Right lobe of liver (tissue), 6 donors: ENCODE measurements around the gene USP17L27. TPM values are rescaled to one million over a fixed set of nuclear protein-coding genes. Genes with fewer than 3 reads are reported as not detected.
"Not testable (repeated sequence)": the region's sequence is repeated elsewhere in the genome, so short reads cannot be mapped to it uniquely, and the experiment has no call there.

Experiments
- ATAC-seq, 4 donors: fragments of 200-7000 bp; cut with Tn5 transposase; one replicate each; pipeline ENCODE4 v1.9.1; 2020; ENCODE audit warnings: mild to moderate bottlenecking in 4 of 4, moderate library complexity in 4 of 4
- DNase-seq, 3 donors: peaks; one replicate each; pipeline ENCODE4 v3.0.0-alpha.2; 2020
- H3K27ac ChIP-seq, 3 donors: fragments of 200-600 bp; one replicate each; pipeline ENCODE4 v1.8.0; 2022
- H3K27me3 ChIP-seq, 2 donors: fragments of 200-600 bp; one replicate each; pipeline ENCODE4 v1.8.0; 2022
- H3K36me3 ChIP-seq, 4 donors: fragments of 200-600 bp; sonication (generic) in 1 of 4; one replicate each; pipeline versions ENCODE4 v1.5.1 to v1.8.0; 2017 to 2022; ENCODE audit warnings: control low read depth in 1 of 4
- H3K4me1 ChIP-seq, 4 donors: fragments of 200-600 bp; sonication (generic) in 1 of 4; one replicate each; pipeline versions ENCODE4 v1.5.1 to v1.8.0; 2017 to 2022; ENCODE audit warnings: control low read depth in 1 of 4
- H3K4me3 ChIP-seq, 3 donors: fragments of 200-600 bp; one replicate each; pipeline ENCODE4 v1.8.0; 2022
- H3K9me3 ChIP-seq, 4 donors: fragments of 200-600 bp; sonication (generic) in 1 of 4; one replicate each; pipeline versions ENCODE4 v1.5.1 to v1.8.0; 2017 to 2022; ENCODE audit warnings: control low read depth in 1 of 4
- WGBS: methylation state at CpG from one replicate; pipeline ENCODE4 v1.1.6; 2018; ENCODE audit warnings: low coverage, low lambda C conversion rate; ENCODE audit not compliant: insufficient coverage; ENCODE audit errors: missing lambda C conversion rate; 5-methylcytosine and 5-hydroxymethylcytosine counted together
- intact Hi-C, 2 donors: fragments of 100-400 bp; cut with DNase I; formaldehyde crosslinking; loops; one replicate each; pipeline versions ENCODE4 v1.11.2 to v1.14.1; 2022
- long read RNA-seq: library from polyadenylated mRNA; unstranded; transcript quantifications from one replicate; pipeline ENCODE4 v2.0.0, GENCODE V29; 2019
- total RNA-seq, 6 experiments: library from RNA; depleted of rRNA in 2 of 6; stranded (reverse); fragments of >200 nt in 2 of 6; fragmentation: NEBNext Ultra II Directional in 3 of 6; extraction: Animal tissue kit (Norgen Biotek cat#: 25700) in 3 of 6; gene quantifications; one replicate each; pipeline versions ENCODE4 v1.1.0 to v1.2.4, GENCODE V29; 2016 to 2023
- donor health status: DM: no; HTN: yes; CAD: no.
- donor health status: DM: no; HTN: no; CAD: no.
- donor health status: DM: no; HTN: no; CAD: no.
- donor health status: DM: no; HTN: yes; CAD: no.
- donor health status: DM: no; HTN: yes; CAD: no.

The USP17L27 gene, protein sequence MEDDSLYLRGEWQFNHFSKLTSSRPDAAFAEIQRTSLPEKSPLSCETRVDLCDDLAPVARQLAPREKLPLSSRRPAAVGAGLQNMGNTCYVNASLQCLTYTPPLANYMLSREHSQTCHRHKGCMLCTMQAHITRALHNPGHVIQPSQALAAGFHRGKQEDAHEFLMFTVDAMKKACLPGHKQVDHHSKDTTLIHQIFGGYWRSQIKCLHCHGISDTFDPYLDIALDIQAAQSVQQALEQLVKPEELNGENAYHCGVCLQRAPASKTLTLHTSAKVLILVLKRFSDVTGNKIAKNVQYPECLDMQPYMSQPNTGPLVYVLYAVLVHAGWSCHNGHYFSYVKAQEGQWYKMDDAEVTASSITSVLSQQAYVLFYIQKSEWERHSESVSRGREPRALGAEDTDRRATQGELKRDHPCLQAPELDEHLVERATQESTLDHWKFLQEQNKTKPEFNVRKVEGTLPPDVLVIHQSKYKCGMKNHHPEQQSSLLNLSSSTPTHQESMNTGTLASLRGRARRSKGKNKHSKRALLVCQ
- total RNA-seq, result not detected
- long read RNA-seq, result 0 reads

DNA sequence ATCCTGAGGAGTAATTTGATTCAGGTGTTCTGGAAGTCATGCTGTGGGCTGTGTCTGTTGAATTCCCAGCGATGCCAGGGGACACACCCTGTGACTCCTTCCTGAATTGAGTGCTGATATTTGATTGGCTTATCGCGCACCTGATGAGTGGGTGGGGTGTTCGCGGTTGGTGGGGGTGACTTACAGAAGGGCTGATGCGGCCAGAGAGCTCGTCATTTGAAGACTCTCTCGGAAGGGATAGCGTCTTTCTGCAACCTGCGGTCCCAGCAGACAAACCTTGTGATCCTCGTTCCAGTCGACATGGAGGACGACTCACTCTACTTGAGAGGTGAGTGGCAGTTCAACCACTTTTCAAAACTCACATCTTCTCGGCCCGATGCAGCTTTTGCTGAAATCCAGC is at the start of gene USP17L27:
USP17L27 (plus strand) TSS at position 301 of the 400 bp plus-strand sequence; CDS start at position 301, 0 bp downstream.
- H3K4me1 ChIP-seq, ATAC-seq, H3K27ac ChIP-seq, intact Hi-C loops, H3K27me3 ChIP-seq, DNase-seq, H3K9me3 ChIP-seq, H3K4me3 ChIP-seq, H3K36me3 ChIP-seq: not testable (repeated sequence)
- WGBS, result no CpG with 5 or more reads among the region's 15 CpGs

DNA sequence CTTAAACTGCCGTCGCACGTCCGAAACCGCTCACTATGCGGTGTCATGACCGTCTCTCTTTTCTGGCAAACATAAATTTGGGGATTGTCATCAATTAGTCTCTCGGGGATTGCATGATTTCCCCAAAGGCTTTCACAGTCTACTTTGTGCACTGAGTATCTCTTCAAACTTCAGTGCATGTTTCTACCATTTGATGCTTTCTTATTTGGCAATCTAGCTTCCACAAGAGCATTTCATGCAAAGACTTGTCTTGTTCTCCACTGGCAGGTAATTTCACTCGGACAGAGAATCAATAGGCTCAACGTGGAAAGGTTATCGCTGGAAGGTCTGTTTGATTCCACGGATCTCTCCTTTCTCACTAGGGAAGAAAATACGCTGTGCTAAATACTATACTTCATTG is 19.8 kb upstream of the USP17L27 start:
- H3K4me3 ChIP-seq, intact Hi-C loops, H3K4me1 ChIP-seq, ATAC-seq, H3K36me3 ChIP-seq, H3K9me3 ChIP-seq, H3K27ac ChIP-seq, H3K27me3 ChIP-seq, DNase-seq: not testable (repeated sequence)
- WGBS, result 59% methylated on average over 5 of the region's 13 CpGs

DNA sequence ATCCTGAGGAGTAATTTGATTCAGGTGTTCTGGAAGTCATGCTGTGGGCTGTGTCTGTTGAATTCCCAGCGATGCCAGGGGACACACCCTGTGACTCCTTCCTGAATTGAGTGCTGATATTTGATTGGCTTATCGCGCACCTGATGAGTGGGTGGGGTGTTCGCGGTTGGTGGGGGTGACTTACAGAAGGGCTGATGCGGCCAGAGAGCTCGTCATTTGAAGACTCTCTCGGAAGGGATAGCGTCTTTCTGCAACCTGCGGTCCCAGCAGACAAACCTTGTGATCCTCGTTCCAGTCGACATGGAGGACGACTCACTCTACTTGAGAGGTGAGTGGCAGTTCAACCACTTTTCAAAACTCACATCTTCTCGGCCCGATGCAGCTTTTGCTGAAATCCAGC is 19.1 kb upstream of the USP17L27 start, which contains the start of gene USP17L24:
USP17L24 (plus strand) TSS at position 301 of the 400 bp plus-strand sequence; CDS start at position 301, 0 bp downstream.
- H3K36me3 ChIP-seq, intact Hi-C loops, H3K27me3 ChIP-seq, H3K9me3 ChIP-seq, DNase-seq, H3K4me1 ChIP-seq, H3K27ac ChIP-seq, H3K4me3 ChIP-seq, ATAC-seq: not testable (repeated sequence)
- WGBS, result no CpG with 5 or more reads among the region's 15 CpGs

DNA sequence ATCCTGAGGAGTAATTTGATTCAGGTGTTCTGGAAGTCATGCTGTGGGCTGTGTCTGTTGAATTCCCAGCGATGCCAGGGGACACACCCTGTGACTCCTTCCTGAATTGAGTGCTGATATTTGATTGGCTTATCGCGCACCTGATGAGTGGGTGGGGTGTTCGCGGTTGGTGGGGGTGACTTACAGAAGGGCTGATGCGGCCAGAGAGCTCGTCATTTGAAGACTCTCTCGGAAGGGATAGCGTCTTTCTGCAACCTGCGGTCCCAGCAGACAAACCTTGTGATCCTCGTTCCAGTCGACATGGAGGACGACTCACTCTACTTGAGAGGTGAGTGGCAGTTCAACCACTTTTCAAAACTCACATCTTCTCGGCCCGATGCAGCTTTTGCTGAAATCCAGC is 14.3 kb upstream of the USP17L27 start, which contains the start of gene USP17L25:
USP17L25 (plus strand) TSS at position 301 of the 400 bp plus-strand sequence; CDS start at position 301, 0 bp downstream.
- H3K4me3 ChIP-seq, intact Hi-C loops, DNase-seq, H3K27ac ChIP-seq, ATAC-seq, H3K9me3 ChIP-seq, H3K27me3 ChIP-seq, H3K4me1 ChIP-seq, H3K36me3 ChIP-seq: not testable (repeated sequence)
- WGBS, result no CpG with 5 or more reads among the region's 15 CpGs

DNA sequence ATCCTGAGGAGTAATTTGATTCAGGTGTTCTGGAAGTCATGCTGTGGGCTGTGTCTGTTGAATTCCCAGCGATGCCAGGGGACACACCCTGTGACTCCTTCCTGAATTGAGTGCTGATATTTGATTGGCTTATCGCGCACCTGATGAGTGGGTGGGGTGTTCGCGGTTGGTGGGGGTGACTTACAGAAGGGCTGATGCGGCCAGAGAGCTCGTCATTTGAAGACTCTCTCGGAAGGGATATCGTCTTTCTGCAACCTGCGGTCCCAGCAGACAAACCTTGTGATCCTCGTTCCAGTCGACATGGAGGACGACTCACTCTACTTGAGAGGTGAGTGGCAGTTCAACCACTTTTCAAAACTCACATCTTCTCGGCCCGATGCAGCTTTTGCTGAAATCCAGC is 9.6 kb upstream of the USP17L27 start, which contains the start of gene USP17L26:
USP17L26 (plus strand) TSS at position 301 of the 400 bp plus-strand sequence; CDS start at position 301, 0 bp downstream.
- H3K9me3 ChIP-seq, H3K27me3 ChIP-seq, H3K4me3 ChIP-seq, intact Hi-C loops, H3K36me3 ChIP-seq, H3K27ac ChIP-seq, H3K4me1 ChIP-seq, ATAC-seq, DNase-seq: not testable (repeated sequence)
- no CpG with 5 or more reads among the region's 15 CpGs for WGBS

DNA sequence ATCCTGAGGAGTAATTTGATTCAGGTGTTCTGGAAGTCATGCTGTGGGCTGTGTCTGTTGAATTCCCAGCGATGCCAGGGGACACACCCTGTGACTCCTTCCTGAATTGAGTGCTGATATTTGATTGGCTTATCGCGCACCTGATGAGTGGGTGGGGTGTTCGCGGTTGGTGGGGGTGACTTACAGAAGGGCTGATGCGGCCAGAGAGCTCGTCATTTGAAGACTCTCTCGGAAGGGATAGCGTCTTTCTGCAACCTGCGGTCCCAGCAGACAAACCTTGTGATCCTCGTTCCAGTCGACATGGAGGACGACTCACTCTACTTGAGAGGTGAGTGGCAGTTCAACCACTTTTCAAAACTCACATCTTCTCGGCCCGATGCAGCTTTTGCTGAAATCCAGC is 4.8 kb upstream of the USP17L27 start, which contains the start of gene USP17L5:
USP17L5 (plus strand) TSS at position 301 of the 400 bp plus-strand sequence; CDS start at position 301, 0 bp downstream.
- H3K27me3 ChIP-seq, DNase-seq, H3K27ac ChIP-seq, H3K9me3 ChIP-seq, H3K36me3 ChIP-seq, H3K4me3 ChIP-seq, H3K4me1 ChIP-seq, ATAC-seq, intact Hi-C loops: not testable (repeated sequence)
- no CpG with 5 or more reads among the region's 15 CpGs for WGBS

DNA sequence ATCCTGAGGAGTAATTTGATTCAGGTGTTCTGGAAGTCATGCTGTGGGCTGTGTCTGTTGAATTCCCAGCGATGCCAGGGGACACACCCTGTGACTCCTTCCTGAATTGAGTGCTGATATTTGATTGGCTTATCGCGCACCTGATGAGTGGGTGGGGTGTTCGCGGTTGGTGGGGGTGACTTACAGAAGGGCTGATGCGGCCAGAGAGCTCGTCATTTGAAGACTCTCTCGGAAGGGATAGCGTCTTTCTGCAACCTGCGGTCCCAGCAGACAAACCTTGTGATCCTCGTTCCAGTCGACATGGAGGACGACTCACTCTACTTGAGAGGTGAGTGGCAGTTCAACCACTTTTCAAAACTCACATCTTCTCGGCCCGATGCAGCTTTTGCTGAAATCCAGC is 4.6 kb downstream of the USP17L27 start, which contains the start of gene USP17L28:
USP17L28 (plus strand) TSS at position 301 of the 400 bp plus-strand sequence; CDS start at position 301, 0 bp downstream.
- WGBS, result no CpG with 5 or more reads among the region's 15 CpGs
- DNase-seq, H3K9me3 ChIP-seq, H3K4me3 ChIP-seq, intact Hi-C loops, H3K4me1 ChIP-seq, H3K27ac ChIP-seq, H3K36me3 ChIP-seq, H3K27me3 ChIP-seq, ATAC-seq: not testable (repeated sequence)

DNA sequence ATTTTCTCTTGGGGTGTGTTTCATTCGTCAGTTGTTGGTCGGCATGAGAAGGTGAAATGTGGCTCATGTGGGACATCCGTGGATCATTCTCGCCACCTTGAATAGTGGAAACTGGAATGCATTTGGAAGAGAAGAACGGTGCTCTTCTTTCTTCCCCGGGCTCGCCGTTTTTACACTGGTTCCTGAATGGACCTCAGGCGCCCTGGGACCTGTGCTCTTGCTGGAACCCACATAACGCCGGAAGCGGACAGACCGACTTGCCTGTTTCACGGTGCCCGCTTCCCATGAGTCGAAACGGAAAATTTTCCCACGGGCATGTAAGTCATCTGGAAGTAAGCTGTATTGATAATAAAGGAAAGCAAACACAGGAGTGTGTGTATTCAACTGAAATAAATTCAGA is 6.9 kb downstream of the USP17L27 start:
- H3K27me3 ChIP-seq, intact Hi-C loops, H3K36me3 ChIP-seq, H3K9me3 ChIP-seq, H3K4me3 ChIP-seq, H3K27ac ChIP-seq, H3K4me1 ChIP-seq, ATAC-seq, DNase-seq: not testable (repeated sequence)
- WGBS, result no CpG with 5 or more reads among the region's 18 CpGs

DNA sequence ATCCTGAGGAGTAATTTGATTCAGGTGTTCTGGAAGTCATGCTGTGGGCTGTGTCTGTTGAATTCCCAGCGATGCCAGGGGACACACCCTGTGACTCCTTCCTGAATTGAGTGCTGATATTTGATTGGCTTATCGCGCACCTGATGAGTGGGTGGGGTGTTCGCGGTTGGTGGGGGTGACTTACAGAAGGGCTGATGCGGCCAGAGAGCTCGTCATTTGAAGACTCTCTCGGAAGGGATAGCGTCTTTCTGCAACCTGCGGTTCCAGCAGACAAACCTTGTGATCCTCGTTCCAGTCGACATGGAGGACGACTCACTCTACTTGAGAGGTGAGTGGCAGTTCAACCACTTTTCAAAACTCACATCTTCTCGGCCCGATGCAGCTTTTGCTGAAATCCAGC is 9.4 kb downstream of the USP17L27 start, which contains the start of gene USP17L29:
USP17L29 (plus strand) TSS at position 301 of the 400 bp plus-strand sequence; CDS start at position 301, 0 bp downstream.
- H3K27ac ChIP-seq, H3K36me3 ChIP-seq, intact Hi-C loops, ATAC-seq, H3K4me3 ChIP-seq, H3K27me3 ChIP-seq, H3K4me1 ChIP-seq, DNase-seq, H3K9me3 ChIP-seq: not testable (repeated sequence)
- WGBS, result no CpG with 5 or more reads among the region's 15 CpGs

DNA sequence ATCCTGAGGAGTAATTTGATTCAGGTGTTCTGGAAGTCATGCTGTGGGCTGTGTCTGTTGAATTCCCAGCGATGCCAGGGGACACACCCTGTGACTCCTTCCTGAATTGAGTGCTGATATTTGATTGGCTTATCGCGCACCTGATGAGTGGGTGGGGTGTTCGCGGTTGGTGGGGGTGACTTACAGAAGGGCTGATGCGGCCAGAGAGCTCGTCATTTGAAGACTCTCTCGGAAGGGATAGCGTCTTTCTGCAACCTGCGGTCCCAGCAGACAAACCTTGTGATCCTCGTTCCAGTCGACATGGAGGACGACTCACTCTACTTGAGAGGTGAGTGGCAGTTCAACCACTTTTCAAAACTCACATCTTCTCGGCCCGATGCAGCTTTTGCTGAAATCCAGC is 18.9 kb downstream of the USP17L27 start, which contains the start of gene USP17L30:
USP17L30 (plus strand) TSS at position 301 of the 400 bp plus-strand sequence; CDS start at position 301, 0 bp downstream.
- DNase-seq, H3K27me3 ChIP-seq, intact Hi-C loops, H3K4me3 ChIP-seq, H3K27ac ChIP-seq, H3K9me3 ChIP-seq, H3K36me3 ChIP-seq, ATAC-seq, H3K4me1 ChIP-seq: not testable (repeated sequence)
- WGBS, result no CpG with 5 or more reads among the region's 15 CpGs

DNA sequence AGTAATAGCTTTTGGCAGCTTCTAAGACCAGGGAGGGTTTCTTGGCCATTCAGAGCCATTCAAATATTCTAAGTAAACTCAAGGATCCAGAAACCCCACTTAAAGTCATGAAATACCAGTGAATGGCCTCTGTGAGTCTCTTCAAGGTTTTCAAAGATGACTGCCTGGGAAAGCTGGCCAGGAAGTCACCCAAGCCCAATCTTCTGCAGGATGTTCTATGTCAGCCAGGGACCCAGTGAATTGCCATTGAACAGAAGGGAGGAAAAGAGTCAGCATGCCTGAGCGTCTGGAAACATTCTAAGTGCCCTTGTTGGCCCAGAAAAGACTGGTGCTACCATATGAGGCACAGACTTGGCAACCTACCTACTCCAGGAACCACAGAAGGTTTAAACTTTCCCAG is 35.9 kb downstream of the USP17L27 start:
- no CpG with 5 or more reads among the region's 1 CpG for WGBS
- intact Hi-C loops, H3K36me3 ChIP-seq, H3K27me3 ChIP-seq, ATAC-seq, H3K4me3 ChIP-seq, H3K9me3 ChIP-seq, H3K27ac ChIP-seq, H3K4me1 ChIP-seq, DNase-seq: not testable (repeated sequence)
